HCT116 (cell line): Measurements from ENCODE around the gene TOLLIP. TPM values are rescaled to one million over a fixed set of nuclear protein-coding genes. Genes with fewer than 3 reads are reported as not detected.

Experiments used
- ATAC-seq: fragments of 200-7000 bp; cut with Tn5 transposase; 2 replicates; pipeline ENCODE4 v1.9.1; 2020; ENCODE audit warnings: mild to moderate bottlenecking, moderate library complexity
- BruUV-seq: library from RNA; stranded (reverse); fragments of 400-500 nt; replicated peaks from 2 replicates; lab custom pipeline; 2021; lab: Mats Ljungman, UMichigan
- CTCF ChIA-PET: fragments of 300-600 bp; sonication (Branson Sonifier 250); formaldehyde crosslinking; loops from one replicate; lab custom pipeline; 2021; ENCODE audit warnings: antibody characterized with exemption; lab: Charles Lee
- POLR2A ChIA-PET: fragments of 300-600, 350-600 bp; sonication (Branson Sonifier 250); formaldehyde crosslinking; loops from one replicate; lab custom pipeline; 2021; ENCODE audit warnings: antibody characterized with exemption; lab: Charles Lee
- RAD21 ChIA-PET, 2 experiments: fragments of 300-600 bp; sonication (Branson Sonifier 250); formaldehyde crosslinking; loops; one replicate each; lab custom pipeline; 2023; ENCODE audit warnings: low total read pairs in 2 of 2; ENCODE audit not compliant: uncharacterized antibody in 2 of 2, unreplicated experiment in 2 of 2, low non-redundant PET in 1 of 2; lab: Charles Lee
- DNase-seq: peaks from one replicate; pipeline ENCODE4 v3.0.0-alpha.2; 2010; ENCODE audit warnings: low read depth, low spot score
- H2AFZ ChIP-seq: fragments of 200-600 bp; shearing (Covaris generic), sonication (generic); 2 replicates; pipeline ENCODE4 v1.6.1; 2017; ENCODE audit warnings: low read depth, mixed run types, mixed read lengths, antibody characterized with exemption, low read length; ENCODE audit not compliant: poor library complexity, severe bottlenecking
- H3K27ac ChIP-seq: 2 replicates; pipeline ENCODE4 v1.5.1; 2012; ENCODE audit warnings: low read depth, low read length
- H3K27me3 ChIP-seq: fragments of 200-600 bp; sonication (generic); 2 replicates; pipeline ENCODE4 v1.6.1; 2016; ENCODE audit warnings: mixed run types, low read length, mixed read lengths; ENCODE audit not compliant: insufficient read depth
- H3K36me3 ChIP-seq, 2 experiments: fragments of 200-500 bp in 1 of 2; fragments of 200-600 bp in 1 of 2; sonication (Bioruptor generic) in 1 of 2; sonication (generic) in 1 of 2; 2 replicates each; pipeline versions ENCODE4 v1.5.1 to v1.6.1; 2014 to 2016; ENCODE audit warnings: low read length in 2 of 2, inconsistent platforms in 1 of 2, mixed read lengths in 1 of 2, mixed run types in 1 of 2; ENCODE audit not compliant: insufficient read depth in 2 of 2, control insufficient read depth in 1 of 2
- H3K4me1 ChIP-seq, 2 experiments: fragments of 200-600 bp in 1 of 2; sonication (generic) in 1 of 2; 2 replicates each; pipeline versions ENCODE4 v1.5.1 to v1.6.1; 2012 to 2017; ENCODE audit warnings: low read length in 2 of 2, inconsistent platforms in 1 of 2, mild to moderate bottlenecking in 1 of 2, mixed read lengths in 1 of 2, mixed run types in 1 of 2, moderate library complexity in 1 of 2; ENCODE audit not compliant: insufficient read depth in 2 of 2, control insufficient read depth in 1 of 2
- H3K4me2 ChIP-seq: fragments of 200-600 bp; sonication (generic); 2 replicates; pipeline ENCODE4 v1.6.1; 2017; ENCODE audit warnings: mixed run types, low read length, mixed read lengths
- H3K4me3 ChIP-seq, 2 experiments: fragments of 200-600 bp in 1 of 2; sonication (generic) in 1 of 2; replicated peaks in 1 of 2; 2 replicates each; pipeline ENCODE4 v1.5.1; 2011 to 2016; ENCODE audit warnings: low read length in 2 of 2, control low read depth in 1 of 2, low read depth in 1 of 2, mild to moderate bottlenecking in 1 of 2, mixed read lengths in 1 of 2, mixed run types in 1 of 2
- H3K79me2 ChIP-seq: fragments of 200-600 bp; sonication (generic); 2 replicates; pipeline ENCODE4 v1.6.1; 2017; ENCODE audit warnings: mild to moderate bottlenecking, mixed run types, low read length, moderate library complexity, mixed read lengths; ENCODE audit not compliant: insufficient read depth
- H3K9ac ChIP-seq: fragments of 200-600 bp; sonication (generic); 2 replicates; pipeline ENCODE4 v1.6.1; 2016; ENCODE audit warnings: low read length, mixed read lengths
- H3K9me2 ChIP-seq: fragments of 200-600 bp; sonication (generic), shearing (Covaris generic); 2 replicates; pipeline ENCODE4 v1.6.1; 2017; ENCODE audit warnings: mixed run types, mild to moderate bottlenecking, moderate library complexity; ENCODE audit not compliant: insufficient read depth
- H3K9me3 ChIP-seq, 2 experiments: fragments of 200-500 bp in 1 of 2; fragments of 200-600 bp in 1 of 2; sonication (Bioruptor generic) in 1 of 2; sonication (generic) in 1 of 2; 2 replicates each; pipeline ENCODE4 v1.6.1; 2014 to 2017; ENCODE audit warnings: low read length in 2 of 2, mixed read lengths in 2 of 2, inconsistent platforms in 1 of 2, low read depth in 1 of 2, mild to moderate bottlenecking in 1 of 2, mixed run types in 1 of 2, moderate library complexity in 1 of 2; ENCODE audit not compliant: control insufficient read depth in 1 of 2, insufficient read depth in 1 of 2
- H4K20me1 ChIP-seq: fragments of 200-600 bp; sonication (generic), shearing (Covaris generic); 2 replicates; pipeline ENCODE4 v1.6.1; 2017; ENCODE audit warnings: mixed run types, mild to moderate bottlenecking, moderate library complexity; ENCODE audit not compliant: insufficient read depth
- CEBPB ChIP-seq: IDR thresholded peaks from 2 replicates; pipeline ENCODE4 v1.6.1; 2012; ENCODE audit warnings: low read depth
- EGR1 ChIP-seq: IDR thresholded peaks from 2 replicates; pipeline ENCODE4 v1.6.1; 2012; ENCODE audit warnings: low read depth
- ELF1 ChIP-seq: IDR thresholded peaks from 2 replicates; pipeline ENCODE4 v1.6.1; 2012; ENCODE audit warnings: low read depth, borderline replicate concordance
- EZH2phosphoT487 ChIP-seq: fragments of 200-600 bp; IDR thresholded peaks from 2 replicates; pipeline ENCODE4 v1.6.1; 2018; ENCODE audit warnings: antibody characterized with exemption, borderline replicate concordance
- SRF ChIP-seq: IDR thresholded peaks from 2 replicates; pipeline ENCODE4 v1.6.1; 2012; ENCODE audit warnings: low read depth
- ZBTB33 ChIP-seq: IDR thresholded peaks from 2 replicates; pipeline ENCODE4 v1.6.1; 2011; ENCODE audit warnings: mild to moderate bottlenecking, low read length, moderate library complexity; ENCODE audit not compliant: insufficient replicate concordance; ENCODE audit errors: extremely low read depth
- ZFX ChIP-seq: fragments of 450-650 bp; IDR thresholded peaks from 2 replicates; pipeline ENCODE4 v1.6.1; 2017
- intact Hi-C: fragments of 100-400 bp; cut with micrococcal nuclease; formaldehyde crosslinking; loops from 2 replicates; pipeline ENCODE4 v1.10.0; 2022
- total RNA-seq: library from RNA; stranded (reverse); gene quantifications from one replicate; pipeline ENCODE4 v1.2.1, GENCODE V29; 2021; ENCODE audit not compliant: unreplicated experiment
- TF ChIP-seq, protein P1 (sequence below): IDR thresholded peaks from 2 replicates; pipeline ENCODE4 v1.6.1; 2012; ENCODE audit warnings: low read depth

The TOLLIP gene
- total RNA-seq, 1 experiment from 2014 or later, result 28.5 TPM

DNA sequence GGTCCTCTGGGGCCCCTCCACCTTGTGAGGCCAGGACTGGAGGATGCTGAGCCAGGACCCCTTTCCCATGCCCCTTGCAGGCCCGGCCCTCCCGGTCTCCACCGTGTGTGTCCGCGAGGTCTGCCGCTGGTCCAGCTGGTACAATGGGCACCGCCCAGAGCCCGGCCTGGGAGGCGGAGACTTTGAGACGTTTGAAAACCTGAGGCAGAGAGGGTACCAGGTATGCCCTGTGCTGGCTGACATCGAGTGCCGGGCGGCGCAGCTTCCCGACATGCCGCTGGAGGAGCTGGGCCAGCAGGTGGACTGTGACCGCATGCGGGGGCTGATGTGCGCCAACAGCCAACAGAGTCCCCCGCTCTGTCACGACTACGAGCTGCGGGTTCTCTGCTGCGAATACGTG, 68.7 kb downstream of the TOLLIP start:
- POLR2A ChIA-PET, result no interaction called here
- CTCF ChIA-PET, result no interaction called here

More for the DNA sequence above, 68.7 kb downstream of the TOLLIP start:
- H3K9me3 ChIP-seq, result no peaks in the 10 kb centered on the region
- H3K4me1 ChIP-seq, result peaks cover 0 to 3% of the 10 kb centered on the region in 2 experiments; a peak in 1 of 4 replicates
- H4K20me1 ChIP-seq, result no peaks in the 10 kb centered on the region
- no peaks in the 10 kb centered on the region for H3K9me2 ChIP-seq
- TF ChIP-seq ZBTB33 (no peak), ZFX (no peak), EGR1 (no peak), SRF (no peak), EZH2phosphoT487 (no peak), CEBPB (no peak), ELF1 (no peak)
- TF ChIP-seq, protein P1, sequence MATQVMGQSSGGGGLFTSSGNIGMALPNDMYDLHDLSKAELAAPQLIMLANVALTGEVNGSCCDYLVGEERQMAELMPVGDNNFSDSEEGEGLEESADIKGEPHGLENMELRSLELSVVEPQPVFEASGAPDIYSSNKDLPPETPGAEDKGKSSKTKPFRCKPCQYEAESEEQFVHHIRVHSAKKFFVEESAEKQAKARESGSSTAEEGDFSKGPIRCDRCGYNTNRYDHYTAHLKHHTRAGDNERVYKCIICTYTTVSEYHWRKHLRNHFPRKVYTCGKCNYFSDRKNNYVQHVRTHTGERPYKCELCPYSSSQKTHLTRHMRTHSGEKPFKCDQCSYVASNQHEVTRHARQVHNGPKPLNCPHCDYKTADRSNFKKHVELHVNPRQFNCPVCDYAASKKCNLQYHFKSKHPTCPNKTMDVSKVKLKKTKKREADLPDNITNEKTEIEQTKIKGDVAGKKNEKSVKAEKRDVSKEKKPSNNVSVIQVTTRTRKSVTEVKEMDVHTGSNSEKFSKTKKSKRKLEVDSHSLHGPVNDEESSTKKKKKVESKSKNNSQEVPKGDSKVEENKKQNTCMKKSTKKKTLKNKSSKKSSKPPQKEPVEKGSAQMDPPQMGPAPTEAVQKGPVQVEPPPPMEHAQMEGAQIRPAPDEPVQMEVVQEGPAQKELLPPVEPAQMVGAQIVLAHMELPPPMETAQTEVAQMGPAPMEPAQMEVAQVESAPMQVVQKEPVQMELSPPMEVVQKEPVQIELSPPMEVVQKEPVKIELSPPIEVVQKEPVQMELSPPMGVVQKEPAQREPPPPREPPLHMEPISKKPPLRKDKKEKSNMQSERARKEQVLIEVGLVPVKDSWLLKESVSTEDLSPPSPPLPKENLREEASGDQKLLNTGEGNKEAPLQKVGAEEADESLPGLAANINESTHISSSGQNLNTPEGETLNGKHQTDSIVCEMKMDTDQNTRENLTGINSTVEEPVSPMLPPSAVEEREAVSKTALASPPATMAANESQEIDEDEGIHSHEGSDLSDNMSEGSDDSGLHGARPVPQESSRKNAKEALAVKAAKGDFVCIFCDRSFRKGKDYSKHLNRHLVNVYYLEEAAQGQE, result no peak
- TF ChIP-seq, all 23 proteins: peak for 0
- RAD21 ChIA-PET, result no interaction called here
- DNase-seq, result no peak
- Histone ChIP-seq H3K9ac (no peak overlapping the region), H3K79me2 (no peaks in the 10 kb centered on the region), H3K4me2 (no peak overlapping the region), H3K27ac (no peak overlapping the region), H2AFZ (no peak overlapping the region), H3K36me3 (no peaks in the 10 kb centered on the region), H3K4me3 (no peak overlapping the region), H3K27me3 (no peaks in the 10 kb centered on the region)
- BruUV-seq, result no TSS peak
- ATAC-seq, result no peak
- intact Hi-C loops, result no loop called here
